NCI-H2227 treated with DMSO at 0.1 percent for 48 hours (cell line): ENCODE results near the gene PHF21B.
"Not testable (repeated sequence)": the region's sequence is repeated elsewhere in the genome, so short reads cannot be mapped to it uniquely, and the experiment has no call there.

Experiments used
- DNase-seq: peaks from one replicate; lab custom pipeline; 2025; lab: John Stamatoyannopoulos, UW

PHF21B gene

GRCh38 chr22:44933666-44934453, 75.9 kb downstream of the PHF21B start:
- DNase-seq, result no peak

GRCh38 chr22:44932493-44932892, 77.3 kb downstream of the PHF21B start:
- no peak for DNase-seq

GRCh38 chr22:44931766-44932165, 78.0 kb downstream of the PHF21B start:
- DNase-seq, result no peak

GRCh38 chr22:44931077-44931540, 78.7 kb downstream of the PHF21B start:
- no peak for DNase-seq

- no peak for DNase-seq
Observed at GRCh38 chr22:44930711-44931035, 79.1 kb downstream of the PHF21B start.

GRCh38 chr22:44930016-44930710, 79.6 kb downstream of the PHF21B start:
- DNase-seq, result no peak

- no peak for DNase-seq
Observed at GRCh38 chr22:44929359-44930015, 80.3 kb downstream of the PHF21B start.

GRCh38 chr22:44928711-44929358, 81.0 kb downstream of the PHF21B start:
- no peak for DNase-seq

- DNase-seq, result no peak
Observed at GRCh38 chr22:44928136-44928463, 81.7 kb downstream of the PHF21B start.

GRCh38 chr22:44927463-44928135, 82.2 kb downstream of the PHF21B start:
- peak; percentile 65 for DNase-seq

- DNase-seq, result no peak
Observed at GRCh38 chr22:44926491-44927415, 83.1 kb downstream of the PHF21B start.

- DNase-seq, result no peak
Observed at GRCh38 chr22:44926124-44926475, 83.7 kb downstream of the PHF21B start.

- DNase-seq, result no peak
Observed at GRCh38 chr22:44925465-44926123, 84.2 kb downstream of the PHF21B start.

- no peak for DNase-seq
Observed at GRCh38 chr22:44924710-44925109, 85.1 kb downstream of the PHF21B start.

GRCh38 chr22:44924098-44924497, 85.7 kb downstream of the PHF21B start:
- DNase-seq, result no peak

- DNase-seq, result not testable (repeated sequence)
Observed at GRCh38 chr22:44921766-44922165, 88.0 kb downstream of the PHF21B start.

GRCh38 chr22:44920183-44920582, 89.6 kb downstream of the PHF21B start:
- no peak for DNase-seq

GRCh38 chr22:44919691-44920090, 90.1 kb downstream of the PHF21B start:
- DNase-seq, result no peak

- no peak for DNase-seq
Observed at GRCh38 chr22:44918925-44919392, 90.8 kb downstream of the PHF21B start.

- no peak for DNase-seq
Observed at GRCh38 chr22:44918166-44918924, 91.5 kb downstream of the PHF21B start.
